ENCODE results near the gene APOBEC4. TPM values are rescaled to one million over a fixed set of nuclear protein-coding genes. Genes with fewer than 3 reads are reported as not detected.
"Not testable (repeated sequence)": the region's sequence is repeated elsewhere in the genome, so short reads cannot be mapped to it uniquely, and the experiment has no call there.

Gene APOBEC4
- total RNA-seq, 1 donor from 2014 or later: not detected

DNA sequence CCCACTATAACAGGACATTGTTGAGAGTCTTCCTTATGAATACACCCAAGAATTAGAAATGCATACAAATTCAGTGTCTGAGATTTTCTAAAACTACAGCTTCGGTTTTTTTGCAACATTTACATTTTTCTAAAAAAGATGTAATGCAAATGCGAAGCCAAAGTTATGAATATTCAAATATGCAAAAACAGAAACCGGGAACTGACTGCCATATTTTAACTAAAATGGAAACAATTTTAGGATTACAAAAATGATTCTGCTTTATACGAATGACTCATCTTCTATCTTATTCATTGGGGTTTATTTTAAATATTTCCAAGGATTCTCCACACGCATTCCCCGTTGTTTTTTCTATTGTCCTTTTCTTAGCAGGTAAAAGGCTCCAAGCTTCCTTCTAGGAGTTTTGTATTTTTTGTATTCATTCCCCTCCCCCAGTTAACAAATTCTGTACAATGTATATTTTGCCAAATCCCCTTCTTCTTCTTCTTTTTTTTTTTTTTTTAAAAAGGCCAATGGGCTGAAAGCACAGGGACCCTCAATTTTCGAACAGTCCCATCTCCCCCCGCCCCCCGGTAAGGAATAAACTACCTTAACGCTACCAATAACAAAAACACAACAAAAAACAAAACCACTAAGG is 18.6 kb downstream of the APOBEC4 start:
- no peak for DNase-seq (ENCODE audit: low read depth)

GRCh38 chr1:183633676-183634343 is 19.3 kb downstream of the APOBEC4 start:
- peak; percentile 90 for DNase-seq (ENCODE audit: low read depth)

DNA sequence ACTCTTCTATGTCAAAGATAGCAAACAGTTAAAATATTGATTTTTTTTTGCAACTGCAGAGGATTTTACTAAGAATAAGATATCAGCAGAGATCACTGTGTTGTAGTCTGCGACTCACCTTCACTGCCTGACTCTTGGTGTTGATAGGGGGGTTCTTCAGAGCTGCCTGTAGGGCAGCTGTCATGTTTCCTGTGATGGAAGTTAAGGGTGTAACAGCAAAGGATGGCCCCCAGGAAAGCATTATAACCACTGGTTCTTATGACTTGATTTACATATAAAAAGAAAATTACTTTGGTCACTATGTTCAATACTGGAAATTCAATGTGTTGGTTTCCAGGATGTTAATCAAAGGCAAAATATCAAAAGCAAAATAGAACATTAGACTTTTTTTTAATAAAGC is 20.2 kb downstream of the APOBEC4 start:
- DNase-seq (ENCODE audit: low read depth): no peak

DNA sequence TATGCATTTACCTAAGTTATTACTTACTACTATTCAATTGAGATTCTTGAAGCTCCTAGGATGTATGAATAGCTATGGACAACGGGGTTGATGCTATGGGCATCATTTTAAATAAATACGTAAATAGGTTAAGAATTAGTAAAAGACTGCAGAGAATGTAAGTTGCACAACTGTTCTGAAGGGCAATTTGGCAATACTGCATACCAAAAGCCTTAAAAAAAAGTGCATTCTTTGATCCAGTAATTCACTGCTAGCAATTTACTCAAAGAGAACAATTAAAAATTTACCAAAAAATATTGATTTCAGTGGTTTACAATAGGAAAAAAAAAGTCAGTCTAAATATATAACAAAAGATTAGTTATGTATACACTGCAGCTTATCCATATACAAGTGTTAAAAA is 21.0 kb downstream of the APOBEC4 start:
- DNase-seq (ENCODE audit: low read depth): peak; percentile 80

DNA sequence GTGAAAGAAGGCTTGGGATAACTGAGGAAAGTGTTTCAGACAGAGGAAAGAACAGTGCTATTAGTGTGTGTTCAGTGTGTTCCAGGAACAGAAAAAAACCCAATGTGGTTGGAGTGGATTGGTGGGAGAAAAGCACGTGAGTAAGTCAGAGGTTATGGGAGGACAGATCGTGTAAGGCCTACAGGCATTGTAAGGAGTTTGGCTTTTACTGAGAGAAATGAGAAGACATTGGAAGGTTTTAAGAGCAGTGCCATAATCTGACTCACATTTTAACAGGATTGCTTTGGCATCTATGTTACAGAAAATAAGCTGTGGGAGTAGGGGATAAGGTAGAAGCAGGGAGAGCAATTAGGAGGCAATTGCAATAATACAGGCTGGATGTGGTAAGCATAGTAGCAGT is 22.4 kb downstream of the APOBEC4 start:
- peak; percentile 65 for DNase-seq (ENCODE audit: low read depth)

DNA sequence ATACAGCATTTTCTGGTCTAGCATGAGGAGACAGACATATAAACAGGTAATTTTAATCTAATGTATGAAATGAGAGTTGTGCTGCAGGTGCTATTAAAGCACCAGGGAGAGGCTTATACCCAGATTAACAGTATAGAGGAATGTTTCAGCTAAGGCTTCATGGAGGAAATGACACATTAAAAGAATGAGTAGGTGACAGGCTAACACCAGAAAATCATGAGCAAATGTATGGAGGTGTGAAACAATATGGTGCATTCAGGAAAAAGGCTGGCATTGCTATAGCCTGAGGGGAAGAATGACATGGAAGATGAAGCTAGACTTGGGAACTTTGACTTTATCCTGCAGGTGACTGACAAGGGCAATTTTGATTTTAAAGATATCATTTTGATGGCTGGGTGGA is 24.6 kb downstream of the APOBEC4 start:
- DNase-seq (ENCODE audit: low read depth): no peak

DNA sequence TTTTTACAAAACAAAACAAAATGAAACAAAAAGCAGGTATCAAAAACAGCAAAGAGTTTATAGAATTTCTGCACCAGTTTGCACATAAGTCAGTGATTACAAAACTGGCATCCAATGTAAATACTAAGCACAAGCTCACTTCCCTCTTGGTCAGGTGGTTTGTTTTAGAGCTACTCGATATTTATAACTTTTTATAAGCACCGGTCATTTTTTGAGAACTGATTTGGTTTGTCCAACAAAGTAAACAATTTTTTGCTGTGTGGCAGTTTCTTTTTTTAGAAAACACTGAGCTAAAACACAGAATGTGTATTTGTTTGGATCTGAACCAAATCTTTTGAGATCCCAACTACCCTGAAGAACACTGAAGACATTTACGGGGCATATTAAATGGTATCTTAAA is 26.9 kb downstream of the APOBEC4 start:
- not testable (repeated sequence) for DNase-seq (ENCODE audit: low read depth)

DNA sequence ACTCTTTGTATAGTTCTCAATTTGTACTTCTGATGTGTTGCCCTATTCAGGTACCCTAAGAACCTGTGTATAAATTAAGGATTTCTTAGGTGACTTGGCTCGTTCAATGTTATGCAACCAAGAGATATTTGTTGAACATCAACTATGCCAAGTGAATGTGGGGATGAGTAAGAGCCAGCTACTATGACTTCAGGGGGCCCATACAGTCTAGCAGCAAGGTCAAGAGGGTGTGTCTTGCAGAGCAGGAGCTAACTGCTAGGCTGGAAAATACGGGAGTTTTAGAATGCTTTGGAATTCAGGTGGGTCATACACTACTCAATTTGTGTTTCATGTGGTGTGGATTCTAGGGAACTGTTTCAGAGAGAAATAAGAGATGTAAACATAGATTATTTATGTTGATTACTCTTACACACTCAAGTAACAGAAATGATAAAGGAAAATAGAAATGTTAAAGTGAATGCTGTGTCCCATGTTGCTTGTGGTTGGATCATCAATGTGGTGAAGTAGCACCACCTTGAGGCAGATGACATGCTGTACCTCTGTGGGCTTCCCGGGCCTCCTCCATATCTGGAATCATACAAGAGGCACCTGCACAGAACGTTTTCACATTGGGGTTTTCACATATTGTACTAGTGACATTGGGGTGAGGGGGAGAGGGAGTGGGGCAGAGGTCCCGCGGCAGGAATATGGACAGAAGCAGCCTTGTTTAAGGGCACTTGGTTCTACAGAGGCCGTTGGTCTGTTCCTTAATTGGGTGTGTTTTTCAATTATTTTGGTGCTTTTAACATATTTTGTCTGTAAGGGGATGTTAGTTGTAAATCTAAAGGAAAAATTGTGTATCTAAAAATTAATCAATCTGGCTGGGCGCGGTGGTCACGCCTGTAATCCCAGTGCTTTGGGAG is 30.0 kb downstream of the APOBEC4 start:
- peak; percentile 81 for DNase-seq (ENCODE audit: low read depth)

DNA sequence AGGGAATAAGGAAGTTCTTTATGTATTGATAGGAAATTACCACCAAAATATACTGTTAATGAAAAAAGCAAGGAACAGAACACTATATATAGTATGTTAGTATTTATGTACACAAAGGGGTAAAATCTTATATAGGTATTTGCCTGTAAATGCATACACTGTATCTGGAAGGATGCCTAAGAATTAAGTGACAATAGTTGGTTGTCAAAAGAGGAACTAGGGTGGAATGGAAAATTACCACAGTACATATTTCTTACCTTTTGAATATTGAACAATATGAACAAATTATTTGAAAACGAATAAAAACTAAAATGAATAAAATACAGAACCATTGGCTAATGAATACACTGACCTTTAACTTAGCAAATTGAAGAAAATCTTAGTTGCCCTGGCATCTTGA is 31.1 kb downstream of the APOBEC4 start:
- DNase-seq (ENCODE audit: low read depth): no peak

- DNase-seq (ENCODE audit: low read depth): no peak
Observed at GRCh38 chr1:183620311-183620710, 32.8 kb downstream of the APOBEC4 start.

- DNase-seq (ENCODE audit: low read depth): no peak
Observed at GRCh38 chr1:183619781-183620180, 33.3 kb downstream of the APOBEC4 start.

GRCh38 chr1:183618202-183618601 is 34.9 kb downstream of the APOBEC4 start:
- DNase-seq (ENCODE audit: low read depth): not testable (repeated sequence)

DNA sequence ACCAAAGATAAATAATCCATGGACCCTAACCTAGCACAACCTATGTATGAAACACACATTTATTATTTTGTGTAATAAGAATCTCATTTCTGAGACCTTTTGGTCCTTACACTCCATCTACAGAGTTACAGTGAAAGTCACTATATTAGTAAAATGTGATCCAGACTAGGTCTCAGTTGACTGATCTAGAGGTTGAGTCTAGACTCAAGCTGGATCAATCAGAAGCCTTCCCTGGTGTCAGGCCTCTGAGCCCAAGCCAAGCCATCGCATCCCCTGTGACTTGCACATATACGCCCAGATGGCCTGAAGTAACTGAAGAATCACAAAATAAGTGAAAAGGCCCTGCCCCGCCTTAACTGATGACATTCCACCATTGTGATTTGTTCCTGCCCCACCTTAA is 40.1 kb downstream of the APOBEC4 start:
- DNase-seq (ENCODE audit: low read depth): not testable (repeated sequence)

DNA sequence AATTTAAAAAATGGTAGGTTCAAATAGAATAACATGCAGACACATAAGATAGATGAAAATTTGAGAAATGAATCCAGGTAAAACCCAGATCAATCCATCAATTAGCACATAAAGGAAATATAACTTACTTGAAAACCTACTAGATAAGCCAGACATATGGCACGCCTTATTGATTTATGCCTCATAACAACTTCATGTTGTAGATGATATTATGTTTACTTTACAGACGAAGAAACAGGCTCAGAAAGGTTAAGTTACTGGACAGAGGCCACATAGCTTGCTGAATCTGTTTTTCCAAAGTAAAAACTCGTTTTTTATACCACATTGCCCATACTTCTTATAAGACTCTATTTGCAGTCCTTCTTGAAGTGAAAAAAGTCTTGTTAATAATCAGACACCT is 40.7 kb downstream of the APOBEC4 start:
- DNase-seq (ENCODE audit: low read depth): no peak

- no peak for DNase-seq (ENCODE audit: low read depth)
Observed at GRCh38 chr1:183611021-183611420, 42.1 kb downstream of the APOBEC4 start.

DNA sequence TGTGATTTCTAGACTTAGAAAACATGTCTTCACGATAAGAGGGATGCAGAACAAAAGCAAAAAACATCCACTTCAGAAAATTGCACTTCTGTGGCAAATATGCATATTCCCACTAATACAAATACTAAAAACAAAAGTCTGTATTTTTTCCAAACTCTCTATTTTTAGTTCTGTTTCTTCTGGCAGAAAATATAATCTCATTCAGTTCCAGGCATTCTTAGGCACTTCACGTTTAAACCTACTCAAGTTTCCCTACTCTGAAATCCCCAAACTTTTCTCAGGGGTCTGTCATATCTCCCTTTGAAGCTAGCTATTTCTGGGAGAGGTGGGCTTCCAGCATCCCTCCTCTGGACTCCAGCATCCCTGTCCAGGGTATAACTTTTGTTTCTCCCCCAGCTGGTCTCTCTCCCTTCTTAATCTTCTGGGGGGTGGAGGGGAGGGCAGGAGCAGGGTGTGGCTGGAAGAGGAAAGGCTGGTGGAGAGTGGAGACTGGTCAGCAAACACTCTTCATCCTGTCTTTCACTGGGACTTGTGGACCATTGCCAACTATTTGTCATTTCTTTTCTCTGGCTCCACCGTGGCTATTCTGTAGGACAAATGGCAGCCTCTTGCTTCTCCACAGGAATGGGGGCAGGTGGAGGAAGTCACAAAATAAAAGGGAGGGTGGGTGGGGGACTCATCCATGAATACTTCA is 43.2 kb downstream of the APOBEC4 start:
- DNase-seq (ENCODE audit: low read depth): no peak

- DNase-seq (ENCODE audit: low read depth): no peak
Observed at GRCh38 chr1:183609313-183609712, 43.8 kb downstream of the APOBEC4 start.

DNA sequence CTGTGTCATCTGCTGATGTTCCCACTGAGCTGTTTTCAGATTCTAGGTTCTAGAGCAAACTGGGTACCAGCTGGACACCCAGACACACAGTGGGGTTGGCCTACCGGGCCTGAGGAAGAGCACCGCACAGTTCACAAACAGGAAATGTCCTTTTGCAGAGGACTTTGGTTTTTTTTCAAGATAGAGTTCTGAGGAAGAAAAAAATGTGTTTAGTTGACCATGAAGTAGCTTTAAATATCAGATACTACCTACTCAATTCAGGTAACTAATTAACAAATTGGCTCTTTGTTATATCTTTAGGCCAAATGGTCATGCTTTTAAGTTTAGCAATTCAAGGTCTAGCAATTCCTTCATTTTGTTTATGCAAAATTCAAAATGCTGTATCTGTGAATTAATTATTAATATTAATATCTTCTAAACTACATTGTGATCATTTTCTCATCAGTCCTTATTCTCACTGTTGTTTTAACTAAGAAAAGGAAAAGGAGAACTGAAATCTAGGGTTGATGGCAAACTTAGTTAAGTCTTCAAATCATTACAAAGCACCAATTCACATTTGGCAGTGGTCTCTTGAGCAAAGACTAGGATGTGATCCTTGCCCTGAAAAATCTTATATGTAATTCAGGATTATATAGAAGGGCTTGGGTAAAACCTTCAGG is 45.7 kb downstream of the APOBEC4 start:
- peak; percentile 63 for DNase-seq (ENCODE audit: low read depth)

GRCh38 chr1:183605904-183606303 is 47.2 kb downstream of the APOBEC4 start:
- no peak for DNase-seq (ENCODE audit: low read depth)

DNA sequence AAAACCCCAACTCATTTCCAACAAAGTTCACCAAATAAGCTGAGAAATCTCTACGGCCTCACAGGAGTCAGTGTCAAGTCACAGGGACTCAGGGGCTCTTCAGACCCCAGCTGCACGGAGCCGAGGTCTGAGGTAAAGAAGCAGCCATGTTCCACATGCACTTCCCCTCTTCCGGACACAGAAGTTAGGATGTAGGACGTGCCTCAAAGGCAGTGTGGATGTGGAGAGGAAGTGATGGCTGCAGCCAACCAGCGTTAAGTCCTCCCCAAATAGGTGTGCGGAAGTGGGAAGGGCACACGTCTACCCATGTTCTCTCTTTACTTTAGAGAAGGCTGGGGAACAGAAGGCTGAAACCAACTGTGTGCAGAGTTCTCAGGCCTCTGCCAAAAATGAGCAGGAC is 48.3 kb downstream of the APOBEC4 start:
- no peak for DNase-seq (ENCODE audit: low read depth)

- DNase-seq (ENCODE audit: low read depth): peak; percentile 56
Observed at GRCh38 chr1:183604038-183604808, 48.9 kb downstream of the APOBEC4 start.

Measured in renal cortical epithelial cell (primary cell).